ENCODE data around the gene ZSWIM4.

DNA sequence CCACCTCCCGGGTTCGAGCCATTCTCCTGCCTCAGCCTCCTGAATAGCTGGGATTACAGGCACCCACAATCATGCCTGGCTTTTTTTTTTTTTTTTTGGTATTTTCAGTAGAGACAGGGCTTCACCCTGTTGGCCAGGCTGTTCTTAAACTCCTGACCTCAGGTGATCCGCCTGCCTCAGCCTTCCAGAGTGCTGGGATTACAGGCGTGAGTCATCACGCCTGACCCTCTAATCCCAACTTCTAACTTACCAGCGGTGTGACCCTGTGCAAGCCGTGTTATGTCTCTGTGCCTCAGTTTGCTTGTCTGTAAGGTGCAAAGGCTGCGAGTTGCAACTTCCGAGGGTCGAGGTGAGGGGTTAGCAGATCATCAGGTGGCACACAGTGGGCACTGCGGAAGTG lies 17.3 kb downstream of the ZSWIM4 start:
- TF ChIP-seq, protein P1, sequence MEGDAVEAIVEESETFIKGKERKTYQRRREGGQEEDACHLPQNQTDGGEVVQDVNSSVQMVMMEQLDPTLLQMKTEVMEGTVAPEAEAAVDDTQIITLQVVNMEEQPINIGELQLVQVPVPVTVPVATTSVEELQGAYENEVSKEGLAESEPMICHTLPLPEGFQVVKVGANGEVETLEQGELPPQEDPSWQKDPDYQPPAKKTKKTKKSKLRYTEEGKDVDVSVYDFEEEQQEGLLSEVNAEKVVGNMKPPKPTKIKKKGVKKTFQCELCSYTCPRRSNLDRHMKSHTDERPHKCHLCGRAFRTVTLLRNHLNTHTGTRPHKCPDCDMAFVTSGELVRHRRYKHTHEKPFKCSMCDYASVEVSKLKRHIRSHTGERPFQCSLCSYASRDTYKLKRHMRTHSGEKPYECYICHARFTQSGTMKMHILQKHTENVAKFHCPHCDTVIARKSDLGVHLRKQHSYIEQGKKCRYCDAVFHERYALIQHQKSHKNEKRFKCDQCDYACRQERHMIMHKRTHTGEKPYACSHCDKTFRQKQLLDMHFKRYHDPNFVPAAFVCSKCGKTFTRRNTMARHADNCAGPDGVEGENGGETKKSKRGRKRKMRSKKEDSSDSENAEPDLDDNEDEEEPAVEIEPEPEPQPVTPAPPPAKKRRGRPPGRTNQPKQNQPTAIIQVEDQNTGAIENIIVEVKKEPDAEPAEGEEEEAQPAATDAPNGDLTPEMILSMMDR (IDR thresholded peaks at IDR 0.05), result no peak
- no peak for TF ChIP-seq POLR2A (IDR thresholded peaks at IDR 0.05)

All from ovary (tissue), 3 donors.